B cell (primary cell): Measurements from ENCODE around the gene SLC38A10. TPM values are rescaled to one million over a fixed set of nuclear protein-coding genes. Genes with fewer than 3 reads are reported as not detected.
A peak's percentile ranks its signal among the peaks of the same experiment; 100 is the strongest.

Experiments used
- ATAC-seq: fragments of 200-7000 bp; cut with Tn5 transposase; one replicate; pipeline ENCODE4 v1.10.0; 2021; ENCODE audit warnings: low read depth, mild to moderate bottlenecking, moderate number of reproducible peaks, moderate library complexity
- CTCF ChIA-PET: fragments of 350-600 bp; sonication (Branson Sonifier 250); formaldehyde crosslinking; loops from one replicate; lab custom pipeline; 2021; ENCODE audit warnings: antibody characterized with exemption, inconsistent platforms; lab: Charles Lee
- POLR2A ChIA-PET: fragments of 350-600 bp; sonication (Branson Sonifier 250); formaldehyde crosslinking; loops from one replicate; lab custom pipeline; 2021; ENCODE audit warnings: antibody characterized with exemption; lab: Charles Lee
- DNase-seq: peaks from one replicate; pipeline ENCODE4 v3.0.0; 2013
- H2AFZ ChIP-seq: 2 replicates; pipeline ENCODE4 v1.6.1; 2012; ENCODE audit warnings: mild to moderate bottlenecking, low read depth, low read length; ENCODE audit not compliant: insufficient read depth, poor library complexity, severe bottlenecking
- H3K27ac ChIP-seq, 2 donors: 1 replicate in 1 of 2; 2 replicates in 1 of 2; pipeline ENCODE4 v1.5.1; 2012 to 2013; ENCODE audit warnings: low read length in 2 of 2, mild to moderate bottlenecking in 2 of 2, moderate library complexity in 1 of 2
- H3K27me3 ChIP-seq, 4 experiments: fragments of 200-600 bp in 1 of 4; sonication (generic) in 1 of 4; replicated peaks in 1 of 4; 1 replicate in 2 of 4; 2 replicates in 2 of 4; pipeline versions ENCODE4 v1.6.1 to v1.7.0; 2013 to 2016; ENCODE audit warnings: low read length in 3 of 4, mild to moderate bottlenecking in 2 of 4, mixed read lengths in 1 of 4, moderate library complexity in 1 of 4; ENCODE audit not compliant: insufficient read depth in 4 of 4, control insufficient read depth in 3 of 4; ENCODE audit errors: control extremely low read depth in 1 of 4
- H3K36me3 ChIP-seq, 2 experiments: replicated peaks in 1 of 2; 1 replicate in 1 of 2; 2 replicates in 1 of 2; pipeline versions ENCODE4 v1.6.1 to v1.7.1; 2013; ENCODE audit warnings: low read length in 1 of 2; ENCODE audit not compliant: insufficient read depth in 2 of 2, control insufficient read depth in 1 of 2; ENCODE audit errors: control extremely low read depth in 1 of 2, extremely low read depth in 1 of 2
- H3K4me1 ChIP-seq, 2 donors: fragments of 200-600 bp in 1 of 2; sonication (generic) in 1 of 2; 1 replicate in 1 of 2; 2 replicates in 1 of 2; pipeline versions ENCODE4 v1.5.1 to v1.6.1; 2013 to 2017; ENCODE audit warnings: low read length in 2 of 2; ENCODE audit not compliant: control insufficient read depth in 2 of 2, insufficient read depth in 2 of 2
- H3K4me2 ChIP-seq: replicated peaks from 2 replicates; pipeline ENCODE3; 2012; ENCODE audit warnings: mild to moderate bottlenecking, low read depth, low read length; ENCODE audit not compliant: poor library complexity, severe bottlenecking
- H3K4me3 ChIP-seq, 5 experiments: fragments of 200-600 bp in 1 of 5; sonication (generic) in 1 of 5; 1 replicate in 3 of 5; 2 replicates in 2 of 5; pipeline versions ENCODE4 v1.5.1 to v1.7.0; 2011 to 2016; ENCODE audit warnings: low read length in 4 of 5, mild to moderate bottlenecking in 4 of 5, low read depth in 2 of 5, control low read depth in 1 of 5, moderate library complexity in 1 of 5; ENCODE audit not compliant: insufficient read depth in 1 of 5; ENCODE audit errors: control extremely low read depth in 1 of 5, extremely low read depth in 1 of 5
- H3K79me2 ChIP-seq: fragments of 200-600 bp; sonication (generic); one replicate; pipeline ENCODE4 v1.6.0; 2016; ENCODE audit warnings: low read length; ENCODE audit not compliant: control insufficient read depth, insufficient read depth
- H3K9ac ChIP-seq: fragments of 200-600 bp; sonication (generic); 2 replicates; pipeline ENCODE4 v1.6.1; 2017; ENCODE audit warnings: mild to moderate bottlenecking, low read length, moderate library complexity
- H3K9me3 ChIP-seq, 3 donors: one replicate each; pipeline versions ENCODE4 v1.6.1 to v1.7.1; 2013; ENCODE audit warnings: low read length in 2 of 3; ENCODE audit not compliant: control insufficient read depth in 2 of 3, insufficient read depth in 1 of 3; ENCODE audit errors: control extremely low read depth in 1 of 3
- H4K20me1 ChIP-seq: 2 replicates; pipeline ENCODE4 v1.6.0; 2012; ENCODE audit warnings: mild to moderate bottlenecking, low read length; ENCODE audit not compliant: insufficient read depth, control insufficient read depth, poor library complexity, severe bottlenecking
- H3K27ac Mint-ChIP-seq: one replicate; pipeline ENCODE4 v1.8.0; 2021; ENCODE audit warnings: mixed read lengths
- H3K27me3 Mint-ChIP-seq: one replicate; pipeline ENCODE4 v1.8.0; 2021; ENCODE audit warnings: mixed read lengths
- H3K4me1 Mint-ChIP-seq: one replicate; pipeline ENCODE4 v1.8.0; 2021; ENCODE audit warnings: mixed read lengths
- H3K4me3 Mint-ChIP-seq: one replicate; pipeline ENCODE4 v1.8.0; 2021; ENCODE audit warnings: mixed read lengths
- H3K9me3 Mint-ChIP-seq: one replicate; pipeline ENCODE4 v1.8.0; 2022; ENCODE audit warnings: mixed read lengths; ENCODE audit not compliant: insufficient read depth
- CTCF ChIP-seq: fragments of 200-600 bp; IDR thresholded peaks from one replicate; pipeline ENCODE4 v1.8.0; 2022; ENCODE audit warnings: antibody characterized with exemption, mild to moderate bottlenecking
- EZH2 ChIP-seq: IDR thresholded peaks from 2 replicates; pipeline ENCODE4 v1.6.1; 2012; ENCODE audit warnings: borderline replicate concordance, low read depth, mild to moderate bottlenecking, moderate library complexity, low read length; ENCODE audit not compliant: insufficient read depth, poor library complexity, severe bottlenecking
- WGBS: methylation state at CpG from one replicate; pipeline ENCODE4 v1.1.5; 2013; ENCODE audit warnings: missing lambda C conversion rate; ENCODE audit not compliant: insufficient coverage; 5-methylcytosine and 5-hydroxymethylcytosine counted together
- intact Hi-C: fragments of 100-400 bp; cut with micrococcal nuclease; formaldehyde crosslinking; loops from one replicate; pipeline ENCODE4 v1.10.0; 2022
- polyA plus RNA-seq: library from polyadenylated mRNA; depleted of rRNA; stranded (reverse); fragments of >200 nt; gene quantifications from 2 replicates; pipeline ENCODE4 v1.2.3, GENCODE V29; 2012
- total RNA-seq, 2 donors: library from RNA; stranded (reverse); fragments of 120-200 nt in 1 of 2; gene quantifications; 1 replicate in 1 of 2; 2 replicates in 1 of 2; pipeline versions ENCODE4 v1.2.3 to v1.2.4, GENCODE V29; 2013 to 2022

The SLC38A10 gene
- total and polyA plus RNA-seq, 2 donors (not counting 1 experiment from before 2014, with no cell fraction given) = 76.1 to 104 TPM

- intact Hi-C loops = loop anchor here (5.0 to 10.0 kb wide), 2 partner anchors 262 to 300 kb away; partner anchors contain the start of genes ACTG1 and FAAP100
- H3K9ac ChIP-seq = no peak overlapping the region
- H3K4me2 ChIP-seq = no peak overlapping the region
- no peaks in the 10 kb centered on the region for H3K9me3 Mint-ChIP-seq
- CTCF ChIA-PET = interaction anchor here (0.7 to 4.2 kb wide), 13 partner anchors 43 to 348 kb away, joined by 3 to 44 read pairs (median 5); partner anchors contain the start of genes BAHCC1, FAAP100 and SLC38A10
- peaks cover 71% of the 10 kb centered on the region for H4K20me1 ChIP-seq
- no peaks in the 10 kb centered on the region for H3K9me3 ChIP-seq
- ATAC-seq (no peak), DNase-seq (no peak)
- H3K4me1 ChIP-seq = peaks cover 0 to 11% of the 10 kb centered on the region in 2 donors
- H3K4me1 Mint-ChIP-seq = peaks cover 7% of the 10 kb centered on the region
- POLR2A ChIA-PET = no interaction called here
- H3K36me3 ChIP-seq = peaks cover 0 to 46% of the 10 kb centered on the region in 2 experiments
- no peak overlapping the region for H3K27ac Mint-ChIP-seq
- peaks cover 15% of the 10 kb centered on the region for H3K79me2 ChIP-seq
- H3K27me3 Mint-ChIP-seq = no peaks in the 10 kb centered on the region
- WGBS = 86% methylated on average over 8 of the region's 15 CpGs
- no peak overlapping the region for H3K4me3 Mint-ChIP-seq
- no peaks in the 10 kb centered on the region for H3K27me3 ChIP-seq
- no peak overlapping the region for H3K4me3 ChIP-seq
- no peak overlapping the region for H3K27ac ChIP-seq
- no peak overlapping the region for H2AFZ ChIP-seq
- TF ChIP-seq EZH2 = no peak
- no peak for TF ChIP-seq CTCF
Observed at GRCh38 chr17:81252326-81252986, 42.7 kb downstream of the SLC38A10 start.

- TF ChIP-seq EZH2 (no peak), CTCF (no peak)
- no peak overlapping the region for H3K4me3 Mint-ChIP-seq
- H3K9me3 Mint-ChIP-seq = no peaks in the 10 kb centered on the region
- CTCF ChIA-PET = interaction anchor here (1.6 to 4.2 kb wide), 4 partner anchors 233 to 349 kb away, joined by 6 to 33 read pairs (median 8); no protein-coding TSS in a partner anchor
- H3K27me3 Mint-ChIP-seq = no peaks in the 10 kb centered on the region
- no peaks in the 10 kb centered on the region for H3K9me3 ChIP-seq
- no peak overlapping the region for H3K4me3 ChIP-seq
- peaks cover 7% of the 10 kb centered on the region for H3K4me1 Mint-ChIP-seq
- H3K27ac ChIP-seq = no peak overlapping the region
- H3K4me2 ChIP-seq = peak overlapping the region; percentile 0
- peaks cover 0 to 11% of the 10 kb centered on the region in 2 donors for H3K4me1 ChIP-seq
- H4K20me1 ChIP-seq = peaks cover 68% of the 10 kb centered on the region
- H3K9ac ChIP-seq = no peak overlapping the region
- peaks cover 0 to 46% of the 10 kb centered on the region in 2 experiments for H3K36me3 ChIP-seq
- H3K27ac Mint-ChIP-seq = peak overlapping the region; percentile 26
- no peak overlapping the region for H2AFZ ChIP-seq
- POLR2A ChIA-PET = no interaction called here
- ATAC-seq = no peak
- intact Hi-C loops = loop anchor here (5.0 to 10.0 kb wide), 2 partner anchors 263 to 300 kb away; partner anchors contain the start of genes ACTG1 and FAAP100
- peaks cover 15% of the 10 kb centered on the region for H3K79me2 ChIP-seq
- no peak for DNase-seq
- no peaks in the 10 kb centered on the region for H3K27me3 ChIP-seq
- WGBS = 48% methylated on average over 26 of the region's 29 CpGs
Observed at GRCh38 chr17:81251709-81252301, 43.3 kb downstream of the SLC38A10 start.
